ENCODE results near the gene CDX2. TPM values are rescaled to one million over a fixed set of nuclear protein-coding genes. Genes with fewer than 3 reads are reported as not detected.
A peak's percentile ranks its signal among the peaks of the same experiment; 100 is the strongest.

CDX2 gene
- total and polyA plus RNA-seq, 10 of the 15 experiments (the other 5 are each of a cell fraction or from before 2014, with no cell fraction given) = 0.15 TPM; not detected in 9

- TF ChIP-seq NKRF (conservative IDR thresholded peaks at IDR 0.05) (peak; percentile 30; the same call in 1 of the 2 replicates), MEF2B (IDR thresholded peaks at IDR 0.05; ENCODE audit: partially characterized antibody, poor library complexity, severe bottlenecking) (peak; percentile 27), NBN (IDR thresholded peaks at IDR 0.05) (no peak)
Measured at GRCh38 chr13:27953676-27954405, 15.3 kb downstream of the CDX2 start (continued).

- Histone ChIP-seq H3K27me3 (replicated peaks in 1 of 2; ENCODE audit: control insufficient read depth in 2 of 2, insufficient read depth in 2 of 2, low read length in 1 of 2) (peaks cover 9 to 10% of the 10 kb centered on the region in 2 experiments), H3K36me3 (ENCODE audit: control insufficient read depth in 2 of 2, insufficient read depth in 2 of 2, low read length in 1 of 2) (no peaks in the 10 kb centered on the region)
- POLR2A ChIA-PET = interaction anchor here (1.3 kb wide), 1 partner anchor 122 kb away, joined by 7 read pairs; no protein-coding TSS in a partner anchor
Measured at GRCh38 chr13:27952876-27953675, 16.0 kb downstream of the CDX2 start.

More at GRCh38 chr13:27952876-27953675, 16.0 kb downstream of the CDX2 start:
- ATAC-seq (peak; percentile 37), FAIRE-seq (no peak), DNase-seq (ENCODE audit: low read depth, low spot score) (no peak)
- H4K20me1 ChIP-seq (ENCODE audit: control insufficient read depth, insufficient read depth) = no peaks in the 10 kb centered on the region
- RAD21 ChIA-PET (ENCODE audit: unreplicated experiment) = interaction anchor here (0.7 to 5.8 kb wide), 15 partner anchors 9 to 591 kb away, joined by 3 to 163 read pairs (median 6); partner anchors contain the start of gene PDX1
- 8% methylated on average over 30 of the region's 30 CpGs for WGBS (ENCODE audit: insufficient coverage, insufficient replicate concordance, low lambda C conversion rate, missing lambda C conversion rate)
- peak overlapping the region; percentile 43; the same call in 1 of the 2 replicates for H3K4me3 ChIP-seq
- no TSS peak for BruUV-seq (replicated peaks)
- H3K79me2 ChIP-seq (ENCODE audit: control insufficient read depth, insufficient read depth, low read length) = no peaks in the 10 kb centered on the region
- peak overlapping the region; percentile 72 for H2AFZ ChIP-seq (ENCODE audit: control insufficient read depth, low read depth, low read length)
- CTCF ChIA-PET = interaction anchor here (0.5 to 14.0 kb wide), 40 partner anchors 9 to 916 kb away, joined by 3 to 360 read pairs (median 5); no protein-coding TSS in a partner anchor
- no peak overlapping the region for H3K27ac ChIP-seq (ENCODE audit: control insufficient read depth, insufficient read depth)
- H3K4me1 ChIP-seq (ENCODE audit: control insufficient read depth, insufficient read depth, low read length) = peaks cover 9% of the 10 kb centered on the region
- no peak for TF ChIP-seq CEBPB (IDR thresholded peaks at IDR 0.05; ENCODE audit: borderline replicate concordance in 1 of 2, low read depth in 2 of 2, low read length in 2 of 2)
- no peak for TF ChIP-seq BCL3 (IDR thresholded peaks at IDR 0.05; ENCODE audit: borderline replicate concordance, insufficient read depth, low read depth, low read length, poor library complexity, severe bottlenecking)
- peak in 1 of 2 experiments; percentile 14; a peak in 1 of 4 replicates for TF ChIP-seq IKZF2 (IDR thresholded peaks at IDR 0.05)
- 0 out of 2 replicates have a peak, but pooled peaks have one; percentile 45 for TF ChIP-seq NR2F1 (conservative IDR thresholded peaks at IDR 0.05)
- no peak for TF ChIP-seq ZNF622 (IDR thresholded peaks at IDR 0.05)
- no peak overlapping the region; the same call in 1 of the 2 replicates for H3K9ac ChIP-seq (ENCODE audit: control insufficient read depth, insufficient read depth, low read length)
- intact Hi-C loops (cut with micrococcal nuclease; ENCODE audit: unreplicated experiment) (loop anchor here (1.0 kb wide), 1 partner anchor 123 kb away; no protein-coding TSS in a partner anchor), in situ Hi-C loops (cut with MboI) (no loop called here)
- H3K9me3 ChIP-seq (replicated peaks; ENCODE audit: control insufficient read depth, insufficient read depth, low read length) = no peaks in the 10 kb centered on the region
- peak overlapping the region; percentile 77 for H3K4me2 ChIP-seq (ENCODE audit: control insufficient read depth, insufficient read depth)
- SMC1A ChIA-PET (ENCODE audit: uncharacterized antibody, unreplicated experiment) = interaction anchor here (0.6 to 6.4 kb wide), 13 partner anchors 9 to 591 kb away, joined by 3 to 112 read pairs (median 4); partner anchors contain the start of gene PDX1

All from GM12878 (cell line).